GM12878 (cell line): ENCODE data around the gene RAG1. TPM values are rescaled to one million over a fixed set of nuclear protein-coding genes. Genes with fewer than 3 reads are reported as not detected.
A peak's percentile ranks its signal among the peaks of the same experiment; 100 is the strongest.

Experiments
- ATAC-seq: fragments of 200-7000 bp; cut with Tn5 transposase; 3 replicates; pipeline ENCODE4 v1.9.1; 2020; ENCODE audit warnings: mild to moderate bottlenecking, moderate library complexity
- BruUV-seq: library from RNA; stranded (reverse); fragments of 400-500 nt; replicated peaks from 2 replicates; lab custom pipeline; 2021; lab: Mats Ljungman, UMichigan
- CTCF ChIA-PET: fragments of 300-600 bp; sonication (Branson Sonifier 250); formaldehyde crosslinking; extraction: SDS; loops from one replicate; lab custom pipeline; 2021; ENCODE audit warnings: inconsistent platforms; lab: Yijun Ruan, JAX
- POLR2A ChIA-PET: fragments of 350-600 bp; formaldehyde crosslinking; extraction: SDS; loops from one replicate; lab custom pipeline; 2021; ENCODE audit warnings: inconsistent platforms; lab: Charles Lee
- RAD21 ChIA-PET: fragments of 300-600 bp; sonication (Branson Sonifier 250); formaldehyde crosslinking; loops from one replicate; lab custom pipeline; 2023; ENCODE audit warnings: antibody characterized with exemption; ENCODE audit not compliant: unreplicated experiment; lab: Charles Lee
- SMC1A ChIA-PET: fragments of 300-600 bp; sonication (Branson Sonifier 250); formaldehyde crosslinking; loops from one replicate; lab custom pipeline; 2023; ENCODE audit not compliant: unreplicated experiment, uncharacterized antibody; lab: Charles Lee
- DNase-seq: peaks from one replicate; pipeline ENCODE4 v3.0.0-alpha.2; 2011; ENCODE audit warnings: low read depth, low spot score
- FAIRE-seq: peaks from 3 replicates; lab custom pipeline; 2011; peaks lifted over from hg19 to GRCh38; lab: Jason Lieb, UNC
- H2AFZ ChIP-seq: 2 replicates; pipeline ENCODE4 v1.6.0; 2011; ENCODE audit warnings: low read depth, low read length, control low read depth; ENCODE audit not compliant: control insufficient read depth
- H3K27ac ChIP-seq: 2 replicates; pipeline ENCODE4 v1.5.1; 2011; ENCODE audit warnings: control low read depth; ENCODE audit not compliant: control insufficient read depth, insufficient read depth
- H3K27me3 ChIP-seq, 2 experiments: replicated peaks in 1 of 2; 2 replicates each; pipeline versions ENCODE4 v1.6.0 to v1.6.1; 2011; ENCODE audit warnings: low read length in 1 of 2; ENCODE audit not compliant: control insufficient read depth in 2 of 2, insufficient read depth in 2 of 2
- H3K36me3 ChIP-seq, 2 experiments: 2 replicates each; pipeline ENCODE4 v1.5.1; 2011; ENCODE audit warnings: low read length in 1 of 2; ENCODE audit not compliant: control insufficient read depth in 2 of 2, insufficient read depth in 2 of 2
- H3K4me1 ChIP-seq: 2 replicates; pipeline ENCODE4 v1.6.1; 2011; ENCODE audit warnings: mild to moderate bottlenecking, low read length, moderate library complexity, mixed read lengths; ENCODE audit not compliant: control insufficient read depth, insufficient read depth
- H3K4me2 ChIP-seq: 2 replicates; pipeline ENCODE4 v1.6.0; 2011; ENCODE audit warnings: control low read depth; ENCODE audit not compliant: control insufficient read depth, insufficient read depth
- H3K4me3 ChIP-seq: fragments of 200-600 bp; sonication (generic); 2 replicates; pipeline ENCODE4 v1.5.1; 2016
- H3K79me2 ChIP-seq: 2 replicates; pipeline ENCODE4 v1.6.0; 2011; ENCODE audit warnings: low read length; ENCODE audit not compliant: control insufficient read depth, insufficient read depth
- H3K9ac ChIP-seq: 2 replicates; pipeline ENCODE4 v1.8.0; 2011; ENCODE audit warnings: low read length, control low read depth, mixed read lengths; ENCODE audit not compliant: control insufficient read depth, insufficient read depth
- H3K9me3 ChIP-seq: replicated peaks from 3 replicates; pipeline ENCODE4 v1.5.1; 2011; ENCODE audit warnings: mild to moderate bottlenecking, low read length; ENCODE audit not compliant: control insufficient read depth, insufficient read depth
- H4K20me1 ChIP-seq: 2 replicates; pipeline ENCODE4 v1.6.0; 2011; ENCODE audit not compliant: control insufficient read depth, insufficient read depth
- EGR1 ChIP-seq, 2 experiments: IDR thresholded peaks; 1 replicate in 1 of 2; 2 replicates in 1 of 2; pipeline ENCODE4 v1.6.1; 2011 to 2012; ENCODE audit warnings: low read depth in 2 of 2, low read length in 2 of 2, borderline replicate concordance in 1 of 2, mild to moderate bottlenecking in 1 of 2, moderate library complexity in 1 of 2
- ESRRA ChIP-seq: IDR thresholded peaks from 2 replicates; pipeline ENCODE4 v1.6.1; 2012; ENCODE audit warnings: mild to moderate bottlenecking, low read length, improper control_type of control experiment
- HDAC2 ChIP-seq: fragments of 200-600 bp; sonication (generic); IDR thresholded peaks from 2 replicates; pipeline ENCODE4 v1.6.1; 2017
- LARP7 ChIP-seq: fragments of 450-650 bp; IDR thresholded peaks from 2 replicates; pipeline ENCODE4 v1.6.1; 2017; ENCODE audit warnings: mild to moderate bottlenecking
- MEF2B ChIP-seq: fragments of 450-650 bp; IDR thresholded peaks from 2 replicates; pipeline ENCODE4 v1.6.1; 2018; ENCODE audit warnings: mild to moderate bottlenecking, moderate library complexity; ENCODE audit not compliant: partially characterized antibody, poor library complexity, severe bottlenecking
- MTA2 ChIP-seq: fragments of 450-650 bp; IDR thresholded peaks from 2 replicates; pipeline ENCODE4 v1.6.1; 2016; ENCODE audit warnings: low read depth, mild to moderate bottlenecking, moderate library complexity
- PKNOX1 ChIP-seq: fragments of 450-650 bp; IDR thresholded peaks from 2 replicates; pipeline ENCODE4 v1.6.1; 2016; ENCODE audit warnings: mild to moderate bottlenecking
- POU2F2 ChIP-seq: IDR thresholded peaks from 3 replicates; pipeline ENCODE4 v1.6.1; 2011; ENCODE audit warnings: low read depth, mild to moderate bottlenecking, low read length, borderline replicate concordance
- RUNX3 ChIP-seq: IDR thresholded peaks from 2 replicates; pipeline ENCODE4 v1.6.1; 2012; ENCODE audit warnings: low read length, inconsistent platforms
- STAT3 ChIP-seq: IDR thresholded peaks from 2 replicates; pipeline ENCODE4 v1.6.1; 2011; ENCODE audit warnings: low read depth, low read length, improper control_type of control experiment
- WGBS: methylation state at CpG from one replicate; pipeline ENCODE4 v1.1.6; 2016; ENCODE audit warnings: low lambda C conversion rate; ENCODE audit not compliant: insufficient replicate concordance, insufficient coverage; ENCODE audit errors: missing lambda C conversion rate; 5-methylcytosine and 5-hydroxymethylcytosine counted together
- in situ Hi-C: fragments of 300-500 bp; cut with MboI; formaldehyde crosslinking; loops from 9 replicates; pipeline ENCODE4 v1.14.3; 2018; ENCODE audit warnings: mixed read lengths
- intact Hi-C: fragments of 100-400 bp; cut with micrococcal nuclease; formaldehyde crosslinking; loops from one replicate; pipeline ENCODE4 v1.14.2; 2022; ENCODE audit not compliant: unreplicated experiment
- polyA plus RNA-seq, 11 experiments: library from polyadenylated mRNA; depleted of rRNA in 4 of 11; unstranded in 6 of 11; stranded (reverse) in 5 of 11; fragments of >200 nt; fragmentation: Nextera tagmentation in 4 of 11; fragmentation: Illumina TruSeq in 1 of 11; extraction: Ambion mirVana in 4 of 11; extraction: Trizol in 1 of 11; gene quantifications; 1 replicate in 1 of 11; 2 replicates in 10 of 11; pipeline versions ENCODE4 v1.2.1 to v1.2.3, GENCODE V29; 2011 to 2016; ENCODE audit warnings: inconsistent platforms in 2 of 11, missing spikeins in 2 of 11, low read depth in 1 of 11
- total RNA-seq, 4 experiments: library from RNA; depleted of rRNA in 3 of 4; stranded (reverse); fragments of >200 nt in 3 of 4; fragmentation: Illumina TruSeq in 1 of 4; extraction: Trizol in 1 of 4; gene quantifications; 2 replicates each; pipeline versions ENCODE4 v1.2.1 to v1.2.3, GENCODE V29; 2013 to 2021

RAG1 gene
- total and polyA plus RNA-seq, 10 of the 15 experiments (the other 5 are each of a cell fraction or from before 2014, with no cell fraction given), result 0.01 to 0.44 (median 0.05) TPM; not detected in 3

GRCh38 chr11:36605221-36606216 is 37.7 kb downstream of the RAG1 start:
- no peaks in the 10 kb centered on the region for H3K4me1 ChIP-seq
- no peaks in the 10 kb centered on the region for H4K20me1 ChIP-seq
- H3K9ac ChIP-seq, result no peak overlapping the region
- TF ChIP-seq HDAC2 (no peak), RUNX3 (peak; percentile 76), MTA2 (peak; percentile 7; the same call in 1 of the 2 replicates), PKNOX1 (peak; percentile 30; the same call in 1 of the 2 replicates), ESRRA (no peak), MEF2B (peak; percentile 78), POU2F2 (peak; percentile 91; the same call in 2 of the 3 replicates), STAT3 (no peak), LARP7 (no peak), EGR1 (IDR thresholded peaks at IDR 0.05; ENCODE audit: borderline replicate concordance in 1 of 2, low read depth in 2 of 2, low read length in 2 of 2) (no peak)
- H2AFZ ChIP-seq, result no peak overlapping the region
- H3K4me2 ChIP-seq, result peak overlapping the region; percentile 28
- BruUV-seq, result no TSS peak
- no peak overlapping the region for H3K4me3 ChIP-seq
- no peak for DNase-seq
- 23% methylated on average over 6 of the region's 6 CpGs for WGBS
- H3K36me3 ChIP-seq, result no peaks in the 10 kb centered on the region
- ATAC-seq, result peak; percentile 45
- no peaks in the 10 kb centered on the region for H3K79me2 ChIP-seq
- CTCF ChIA-PET, result no interaction called here
- RAD21 ChIA-PET, result interaction anchor here (0.6 kb wide), 2 partner anchors 106 to 264 kb away, joined by 3 read pairs; no protein-coding TSS in a partner anchor
- H3K27ac ChIP-seq, result no peak overlapping the region
- H3K27me3 ChIP-seq, result no peaks in the 10 kb centered on the region; a peak in 1 of 4 replicates
- SMC1A ChIA-PET, result interaction anchor here (0.9 kb wide), 1 partner anchor 12 kb away, joined by 3 read pairs; no protein-coding TSS in a partner anchor
- in situ Hi-C loops (no loop called here), intact Hi-C loops (no loop called here)
- POLR2A ChIA-PET, result no interaction called here
- no peak for FAIRE-seq
- no peaks in the 10 kb centered on the region for H3K9me3 ChIP-seq
